ENCODE measurements around the gene ZKSCAN7.
"Not testable (repeated sequence)": the region's sequence is repeated elsewhere in the genome, so short reads cannot be mapped to it uniquely, and the experiment has no call there.

ZKSCAN7 gene

DNA sequence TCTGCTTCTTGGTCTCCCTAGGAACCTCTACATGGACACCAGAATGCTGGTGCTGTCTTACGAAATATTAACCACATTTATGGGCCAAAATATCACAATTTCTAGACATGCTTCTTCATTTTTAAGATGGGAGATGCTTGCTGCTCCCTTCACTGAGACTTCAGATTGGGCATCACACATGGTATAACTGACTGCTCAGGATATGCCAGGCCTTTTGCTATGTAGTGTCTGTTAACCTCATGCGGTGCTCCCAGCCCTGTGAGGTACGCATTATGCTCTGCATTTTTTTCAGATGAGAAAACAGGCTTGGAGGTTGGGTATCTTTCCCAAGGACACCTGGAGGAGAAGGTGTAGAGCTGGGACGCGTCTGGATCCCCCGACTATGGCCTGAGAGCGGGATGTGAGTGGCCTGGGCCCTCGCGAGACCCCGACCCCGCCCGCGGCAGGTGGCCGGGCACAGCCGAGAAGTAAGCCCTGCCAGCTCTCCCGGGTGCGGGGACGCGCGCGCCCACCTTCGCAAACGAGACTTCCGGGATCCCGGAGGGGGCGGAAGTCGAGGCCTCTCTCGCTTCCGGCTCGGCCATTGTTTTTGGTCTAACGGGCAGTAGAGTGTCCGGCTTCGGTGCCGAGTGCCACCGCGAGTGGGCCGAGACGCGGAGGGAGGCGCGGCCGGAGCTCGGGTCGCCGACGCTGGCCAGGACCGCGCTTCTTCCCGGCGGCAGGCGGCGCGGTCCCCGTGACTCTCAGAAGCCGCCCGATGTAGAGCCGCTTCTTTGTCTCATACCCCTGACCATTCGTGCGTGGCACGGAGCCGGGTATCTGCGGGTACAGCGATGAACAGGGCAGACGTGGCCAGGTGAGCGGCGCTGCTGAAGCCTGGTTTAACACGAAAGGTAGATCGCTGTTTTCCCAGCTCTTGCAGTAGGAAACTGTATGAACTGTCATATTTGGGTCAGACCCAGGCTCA, at the start of gene ZKSCAN7:
ZKSCAN7 (plus strand) TSS at position 568 of the 967 bp plus-strand sequence. CDS start 1,855 bp downstream, outside the sequence.
- peak; percentile 40 to 42 for DNase-seq

DNA sequence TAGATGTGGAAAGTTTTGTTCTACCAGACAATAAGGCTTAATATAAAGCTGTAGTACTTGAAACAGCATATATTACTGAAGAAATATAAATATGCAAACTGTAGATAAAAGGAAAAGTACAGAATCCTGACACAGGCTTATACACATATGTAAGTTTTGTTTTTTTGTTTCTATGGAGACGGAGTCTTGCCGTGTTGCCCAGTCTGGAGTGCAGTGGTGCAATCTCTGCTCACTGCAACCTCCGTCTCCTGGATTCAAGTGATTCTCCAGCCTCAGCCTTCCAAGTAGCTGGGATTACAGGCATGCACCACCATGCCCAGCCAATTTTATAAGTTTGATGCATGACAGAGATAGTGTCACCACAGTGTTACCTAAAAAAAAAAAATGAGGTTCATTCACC, 48.4 kb upstream of the ZKSCAN7 start:
- no peak for DNase-seq

DNA sequence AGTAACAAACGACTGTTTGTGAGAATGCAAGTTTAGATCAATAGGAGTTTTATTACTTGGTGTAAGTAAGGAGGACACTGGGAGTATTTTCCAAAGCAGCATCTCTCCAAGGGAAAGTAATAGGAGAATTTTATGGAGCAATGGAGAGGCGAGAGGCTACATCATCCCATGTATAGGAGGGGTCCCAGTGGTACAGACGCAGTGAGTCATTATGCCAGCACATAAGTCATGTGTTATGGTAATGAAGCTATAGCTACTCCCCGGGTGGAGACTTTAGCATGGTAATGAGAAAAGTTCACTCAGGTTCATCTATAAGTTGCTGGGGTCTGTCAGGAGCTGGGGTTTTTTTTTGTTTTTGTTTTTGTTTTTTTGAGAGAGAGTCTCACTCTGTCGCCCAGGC, 48.0 kb upstream of the ZKSCAN7 start:
- DNase-seq = no peak

DNA sequence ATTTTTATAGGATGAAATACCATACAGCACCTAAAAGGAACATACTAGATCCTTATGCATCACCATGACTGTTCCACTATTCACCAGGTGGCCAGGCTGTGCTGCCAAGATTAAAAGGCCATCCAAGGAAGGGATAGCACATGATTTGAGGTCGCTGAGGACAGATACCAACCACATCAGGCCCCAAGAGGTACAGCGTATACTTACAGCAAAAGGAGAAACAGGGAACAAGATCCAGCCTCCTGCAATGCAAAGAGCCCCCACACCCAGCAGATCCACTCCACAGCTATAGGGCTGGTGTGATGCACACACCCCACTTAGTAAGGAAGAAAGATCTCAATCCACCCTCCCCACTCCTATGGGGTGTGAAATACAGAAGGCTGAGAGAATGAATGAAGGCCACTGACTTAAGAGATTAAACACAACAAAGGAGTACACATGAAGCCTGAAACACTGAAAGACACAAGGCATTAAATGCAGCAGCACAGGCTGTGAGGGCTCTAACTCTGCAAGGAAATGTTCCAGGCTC, 45.5 kb upstream of the ZKSCAN7 start:
- no peak for DNase-seq

DNA sequence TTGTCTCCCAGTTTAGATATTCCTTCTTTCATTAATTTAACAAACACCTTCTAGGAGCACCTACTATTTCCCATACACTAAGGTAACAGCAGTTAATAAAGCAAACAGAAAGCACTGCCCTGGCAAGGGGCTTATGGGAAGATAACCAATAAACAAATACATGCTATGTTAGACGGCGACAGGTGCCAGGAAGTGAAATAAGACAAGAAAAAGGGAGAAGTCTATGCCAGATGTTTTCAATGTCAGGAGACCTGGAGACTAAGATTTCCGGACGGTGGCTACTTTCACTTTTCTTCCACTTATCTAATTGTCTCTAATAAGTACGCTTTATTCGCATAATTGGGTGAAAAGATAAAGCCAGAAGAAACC, 45.0 kb upstream of the ZKSCAN7 start:
- no peak for DNase-seq

DNA sequence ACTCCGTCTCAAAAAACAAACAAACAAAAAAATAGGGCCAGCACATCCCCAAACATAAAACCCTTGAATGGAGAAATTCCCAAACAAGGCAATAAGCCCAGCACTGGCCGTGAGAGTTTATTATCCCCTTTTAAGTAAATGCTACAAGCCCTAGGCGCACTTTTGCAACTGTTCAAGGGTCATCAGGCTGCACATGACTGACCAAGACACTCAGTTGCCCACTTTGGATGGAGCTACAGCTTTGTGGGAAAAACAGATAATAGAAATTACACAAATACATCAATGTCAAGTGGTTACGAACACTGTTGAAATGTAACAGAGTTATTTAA, 43.8 kb upstream of the ZKSCAN7 start:
- peak in 1 of 2 donors; percentile 13 for DNase-seq

DNA sequence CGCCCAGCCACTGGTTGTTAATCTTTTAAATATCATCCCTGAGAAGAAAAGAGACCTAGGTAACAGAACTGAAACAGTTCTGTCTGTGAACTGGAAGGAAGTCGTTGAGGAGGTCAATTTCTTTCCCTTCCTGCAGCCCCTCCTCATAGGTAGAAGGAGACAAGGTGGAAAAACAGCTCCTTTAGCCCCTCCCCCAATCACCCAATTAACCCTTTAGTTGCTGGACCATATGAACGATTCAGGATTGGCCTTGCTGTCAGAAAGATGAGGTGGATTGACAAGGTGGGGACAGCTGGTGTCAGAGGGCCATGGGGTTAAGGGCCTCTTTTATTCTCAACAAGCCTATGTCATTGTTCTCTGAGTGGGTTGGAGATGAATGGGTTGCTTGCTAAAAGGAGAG, 41.5 kb upstream of the ZKSCAN7 start:
- DNase-seq = no peak

DNA sequence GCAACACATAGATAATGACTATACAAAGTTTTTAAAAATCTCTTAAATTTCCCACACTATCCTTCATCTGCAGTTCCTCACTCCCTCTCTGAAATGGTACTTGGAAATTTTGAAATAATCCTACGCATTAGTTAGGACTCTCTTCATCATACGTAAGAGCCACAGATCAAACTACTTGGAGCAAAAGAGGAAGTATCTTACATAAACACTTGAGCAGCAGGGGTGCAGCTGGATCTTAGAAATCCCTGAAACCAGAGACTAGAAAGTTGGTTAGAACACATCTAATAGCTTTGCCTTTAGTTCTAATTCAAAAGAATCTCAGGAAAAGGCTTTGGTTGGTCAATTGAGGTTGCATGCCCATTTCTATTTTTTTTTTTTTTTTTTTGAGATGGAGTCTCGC, 38.8 kb upstream of the ZKSCAN7 start:
- peak; percentile 65 to 86 for DNase-seq

DNA sequence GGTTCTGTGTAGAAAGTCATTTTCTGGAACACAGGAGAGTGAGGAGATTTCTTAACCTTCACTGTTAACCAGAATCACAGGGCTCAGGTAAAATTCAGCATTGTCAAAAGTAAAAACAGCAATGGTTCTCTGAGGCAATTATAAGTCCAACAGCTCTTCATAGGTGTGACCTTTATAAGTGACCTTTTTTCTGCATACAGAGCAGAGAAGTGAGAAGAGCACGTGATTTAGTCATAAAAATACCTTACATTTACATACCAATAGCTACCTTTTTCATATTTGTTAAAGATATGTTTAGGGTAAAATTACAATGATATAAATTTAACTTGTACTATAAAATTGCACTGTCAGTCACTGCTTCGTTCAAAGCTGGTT, 36.2 kb upstream of the ZKSCAN7 start:
- no peak for DNase-seq

DNA sequence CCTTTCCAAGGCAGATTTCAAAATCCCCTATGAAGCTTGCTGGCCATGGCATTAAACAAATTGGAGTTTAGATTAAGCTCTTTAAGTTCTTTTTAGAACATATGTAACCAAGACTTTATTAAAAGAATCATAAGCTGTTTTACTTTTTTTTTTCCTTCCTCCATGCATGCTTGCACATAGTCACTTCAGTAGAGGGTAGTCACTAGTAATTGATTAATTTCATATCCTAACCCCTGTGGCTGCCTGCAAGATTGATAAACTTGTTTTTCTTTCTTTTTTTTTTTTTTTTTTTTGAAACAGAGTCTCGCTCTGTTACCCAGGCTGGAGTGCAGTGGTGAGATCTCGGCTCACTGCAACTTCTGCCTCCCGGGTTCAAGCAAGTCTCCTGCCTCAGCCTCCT, 33.3 kb upstream of the ZKSCAN7 start:
- no peak for DNase-seq

DNA sequence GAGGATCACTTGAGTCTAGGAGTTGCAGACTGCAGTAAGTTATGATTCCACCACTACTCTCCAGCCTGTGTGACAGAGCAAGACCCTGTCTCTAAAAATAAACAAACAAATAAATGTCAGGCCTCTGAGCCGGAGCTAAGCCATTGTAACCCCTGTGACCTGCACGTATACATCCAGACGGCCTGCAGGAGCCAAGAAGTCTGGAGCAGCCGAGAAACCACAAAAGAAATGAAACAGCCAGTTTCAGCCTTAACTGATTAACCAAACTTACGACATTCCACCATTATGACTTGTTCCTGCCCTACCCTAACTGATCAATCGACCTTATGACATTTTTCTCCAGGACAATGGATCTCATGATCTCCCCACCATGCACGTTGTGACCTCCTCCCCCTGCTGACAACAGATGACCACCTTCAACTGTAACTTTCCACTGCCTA, 32.5 kb upstream of the ZKSCAN7 start:
- no peak for DNase-seq

DNA sequence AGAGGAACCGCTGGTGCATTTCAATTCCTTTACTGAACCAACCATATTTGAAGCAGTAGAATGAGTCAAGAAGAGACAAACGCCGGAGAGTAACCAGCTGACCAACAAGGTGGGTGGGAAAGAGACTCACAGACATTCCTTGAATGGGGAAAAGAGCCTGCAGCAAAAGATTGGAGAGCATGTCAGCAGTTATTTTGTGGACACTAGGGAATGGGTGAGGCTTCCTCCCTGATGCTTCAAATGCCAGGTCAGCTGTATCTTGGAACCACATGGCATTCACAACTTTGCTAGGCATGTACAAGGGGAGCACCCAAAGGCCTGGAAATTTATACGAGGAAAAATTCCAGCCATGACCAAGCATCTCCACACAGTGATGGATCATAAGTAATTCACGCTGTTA, 29.9 kb upstream of the ZKSCAN7 start:
- DNase-seq = no peak

DNA sequence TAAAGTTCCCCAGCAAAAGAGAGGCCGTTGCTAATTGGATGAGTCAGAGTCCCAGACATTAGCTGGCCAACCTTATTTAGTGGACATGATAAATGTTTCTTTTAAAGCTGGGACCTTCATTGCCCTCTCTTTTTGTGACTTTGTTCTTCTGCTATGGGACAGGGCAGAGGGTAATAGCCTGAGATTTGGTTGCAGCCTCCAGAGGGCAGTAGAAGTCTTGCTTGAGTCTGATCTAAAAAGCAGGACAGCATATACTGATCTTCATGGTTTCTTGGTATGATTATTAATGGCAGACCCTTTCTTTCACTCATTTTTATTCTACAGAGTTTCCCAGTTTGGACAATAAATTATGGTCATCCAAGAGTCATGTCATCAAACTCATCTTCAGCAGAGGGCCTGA, 25.1 kb upstream of the ZKSCAN7 start:
- DNase-seq = peak; percentile 6 to 28

DNA sequence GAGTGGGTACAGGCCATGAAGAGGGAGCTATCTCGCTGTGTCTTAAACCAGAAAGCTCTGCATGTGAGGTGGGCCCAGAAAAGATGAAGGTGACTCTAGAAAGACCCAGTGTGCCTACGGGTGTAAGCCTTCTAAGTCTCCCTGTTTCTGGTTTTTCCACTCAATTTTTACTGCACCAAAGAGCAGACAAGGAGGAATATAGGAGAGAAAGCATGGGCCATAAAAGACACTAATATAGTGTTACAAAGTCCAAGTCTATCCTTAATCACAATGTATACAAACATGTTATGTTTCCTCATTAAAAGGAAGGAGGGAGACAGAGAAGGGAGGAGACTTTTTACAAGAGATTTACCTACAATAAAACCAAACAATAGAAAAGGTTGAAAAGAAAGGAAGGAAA, 24.1 kb upstream of the ZKSCAN7 start:
- no peak for DNase-seq

DNA sequence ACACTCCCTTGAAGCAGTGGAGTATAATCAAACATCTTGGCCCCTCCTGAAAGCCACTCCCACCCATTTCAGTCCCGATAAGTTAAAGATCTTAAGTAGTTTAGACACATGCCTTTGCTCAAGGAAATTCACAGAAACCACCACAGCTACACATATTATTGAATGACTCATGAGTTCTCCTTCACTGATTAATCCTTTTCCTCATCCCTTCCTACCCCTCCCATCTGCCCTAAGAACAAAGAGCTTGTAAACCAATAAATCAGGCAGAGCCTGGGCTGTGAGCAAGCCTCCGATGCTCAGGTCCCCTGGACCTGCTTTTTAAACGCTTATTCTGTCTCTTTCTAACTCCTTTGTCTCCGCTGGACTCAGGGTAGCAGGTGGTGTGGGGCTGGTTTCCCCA, 20.3 kb upstream of the ZKSCAN7 start:
- DNase-seq = not testable (repeated sequence)

DNA sequence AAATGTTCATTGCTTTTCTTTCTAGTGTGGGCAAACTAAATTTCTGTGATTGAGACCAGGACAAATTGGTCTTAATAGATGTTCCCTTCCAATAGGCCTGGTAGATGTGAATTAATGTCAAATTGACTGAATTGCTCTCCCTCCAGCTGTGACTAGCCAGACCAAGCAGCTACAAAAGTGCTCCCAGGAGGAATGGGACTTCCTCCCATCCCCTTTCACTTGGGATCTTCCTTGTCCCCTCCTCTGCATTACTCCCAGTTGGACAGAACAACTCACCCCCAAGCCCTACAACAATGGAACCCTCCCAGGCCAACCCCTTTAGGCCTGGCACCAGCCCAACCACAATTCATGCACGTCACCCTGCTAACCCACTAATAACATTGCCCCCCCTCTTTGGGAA, 19.6 kb upstream of the ZKSCAN7 start:
- DNase-seq = no peak

DNA sequence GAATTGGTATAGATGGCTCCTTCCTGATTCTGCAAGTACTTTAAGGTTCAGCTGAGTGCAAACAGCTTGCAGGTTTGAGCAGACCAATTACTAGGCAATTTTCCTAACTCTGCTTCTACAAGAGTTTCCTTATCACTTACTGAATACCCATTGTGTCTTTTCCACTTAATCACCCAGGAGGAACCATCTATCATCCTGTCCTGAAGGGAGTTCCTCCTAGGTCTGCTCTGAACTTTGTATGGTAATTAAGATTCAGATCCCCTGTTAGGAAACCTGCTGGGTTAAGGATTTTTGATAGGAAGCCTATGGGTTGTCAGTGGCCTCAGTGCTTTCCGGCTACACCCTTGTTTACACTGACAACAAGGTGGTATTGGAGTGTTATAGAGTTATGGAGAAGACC, 10.2 kb upstream of the ZKSCAN7 start:
- not testable (repeated sequence) for DNase-seq

DNA sequence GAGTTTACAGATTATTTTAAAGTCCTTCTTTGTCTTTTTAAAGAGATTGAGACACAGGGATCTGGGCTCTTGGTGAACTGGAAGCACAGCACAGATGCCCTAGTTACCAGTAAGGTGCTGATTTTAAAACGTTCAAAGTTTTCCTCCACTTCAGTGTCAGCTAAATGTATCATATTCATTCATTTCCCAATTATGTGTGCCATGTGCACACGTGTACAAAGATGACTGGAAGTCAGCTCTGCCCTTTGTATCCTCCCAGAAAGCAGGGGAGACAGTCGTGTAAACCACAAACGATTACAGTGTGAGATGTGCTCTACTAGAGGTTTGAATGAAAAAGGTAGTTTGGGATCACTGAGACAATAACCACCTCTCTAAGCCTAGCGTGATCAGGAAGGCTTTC, 730 bp downstream of the ZKSCAN7 start:
- DNase-seq = no peak

DNA sequence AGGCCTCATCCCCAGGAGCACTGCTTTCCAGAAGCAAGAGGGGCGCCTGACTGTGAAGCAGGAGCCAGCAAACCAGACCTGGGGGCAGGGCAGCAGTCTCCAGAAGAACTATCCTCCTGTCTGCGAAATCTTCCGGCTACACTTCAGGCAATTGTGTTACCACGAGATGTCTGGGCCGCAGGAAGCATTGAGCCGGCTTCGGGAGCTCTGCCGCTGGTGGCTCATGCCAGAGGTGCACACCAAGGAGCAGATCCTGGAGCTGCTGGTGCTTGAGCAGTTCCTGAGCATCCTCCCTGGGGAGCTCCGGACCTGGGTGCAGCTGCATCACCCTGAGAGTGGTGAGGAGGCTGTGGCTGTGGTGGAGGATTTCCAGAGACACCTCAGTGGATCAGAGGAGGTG, 2.1 kb downstream of the ZKSCAN7 start:
- DNase-seq = no peak

DNA sequence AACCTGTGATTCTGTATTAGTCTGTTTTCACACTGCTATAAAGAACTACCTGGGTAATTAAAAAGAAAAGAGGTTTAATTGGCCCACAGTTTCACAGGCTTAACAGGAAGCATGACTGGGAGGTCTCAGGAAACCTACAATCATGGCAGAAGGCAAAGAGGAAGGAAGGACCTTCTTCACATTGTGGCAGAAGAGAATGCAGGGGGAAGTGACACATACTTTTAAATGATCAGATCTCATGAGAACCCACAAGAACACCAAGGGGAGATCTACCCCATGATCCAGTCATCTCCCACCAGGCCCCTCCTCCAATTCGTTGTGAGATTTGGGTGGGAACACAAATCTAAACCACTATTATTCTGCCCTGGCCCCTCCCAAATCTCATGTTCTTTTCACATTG, 6.1 kb downstream of the ZKSCAN7 start:
- no peak for DNase-seq

DNA sequence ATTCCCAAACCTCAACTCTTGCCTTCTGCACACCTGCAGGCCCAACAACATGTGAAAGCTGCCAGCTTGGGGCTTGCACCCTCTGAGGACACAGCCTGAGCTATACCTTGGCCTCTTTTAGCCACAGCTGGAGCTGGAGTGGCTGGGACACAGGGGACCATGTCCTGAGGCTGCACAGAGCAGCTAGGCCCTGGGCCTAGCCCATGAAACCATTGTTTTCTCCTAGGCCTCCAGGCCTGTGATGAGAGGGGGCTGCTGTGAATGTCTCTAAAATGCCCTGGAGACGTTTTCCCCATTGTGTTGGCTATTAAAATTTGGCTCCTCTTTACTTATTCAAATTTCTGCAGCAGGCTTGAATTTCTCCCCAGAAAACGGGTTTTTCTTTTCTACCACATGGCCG, 7.2 kb downstream of the ZKSCAN7 start:
- DNase-seq = no peak

DNA sequence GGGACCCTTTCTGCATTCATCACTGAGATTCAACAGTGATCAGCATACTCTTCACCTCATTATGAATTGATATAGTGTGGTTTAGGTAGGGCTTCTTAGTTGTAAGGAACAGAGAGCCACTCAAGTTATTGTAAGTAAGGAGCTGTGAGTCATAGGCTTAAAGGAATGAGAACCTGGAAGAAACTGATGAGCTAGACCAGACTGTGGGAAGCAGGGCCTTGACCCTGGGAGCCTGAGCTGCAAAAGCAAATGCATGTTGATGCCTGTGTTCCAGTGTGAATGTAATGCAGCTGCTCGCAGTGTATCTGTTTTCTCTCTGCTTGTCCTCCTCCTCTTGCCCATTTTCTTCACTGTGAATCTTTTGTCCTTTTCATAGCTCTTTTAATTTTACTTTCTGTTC, 13.6 kb downstream of the ZKSCAN7 start:
- no peak for DNase-seq

DNA sequence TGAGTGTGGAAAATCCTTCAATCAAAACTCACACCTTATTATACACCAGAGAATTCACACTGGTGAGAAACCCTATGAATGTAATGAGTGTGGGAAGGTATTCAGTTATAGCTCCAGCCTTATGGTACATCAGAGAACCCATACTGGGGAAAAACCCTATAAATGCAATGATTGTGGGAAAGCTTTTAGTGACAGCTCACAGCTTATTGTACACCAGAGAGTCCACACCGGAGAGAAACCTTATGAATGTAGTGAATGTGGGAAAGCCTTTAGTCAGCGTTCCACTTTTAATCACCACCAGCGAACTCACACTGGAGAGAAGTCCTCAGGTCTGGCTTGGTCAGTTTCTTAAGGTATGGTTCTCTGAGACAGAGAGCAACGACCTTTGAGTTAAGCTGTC, 16.0 kb downstream of the ZKSCAN7 start:
- DNase-seq = no peak

DNA sequence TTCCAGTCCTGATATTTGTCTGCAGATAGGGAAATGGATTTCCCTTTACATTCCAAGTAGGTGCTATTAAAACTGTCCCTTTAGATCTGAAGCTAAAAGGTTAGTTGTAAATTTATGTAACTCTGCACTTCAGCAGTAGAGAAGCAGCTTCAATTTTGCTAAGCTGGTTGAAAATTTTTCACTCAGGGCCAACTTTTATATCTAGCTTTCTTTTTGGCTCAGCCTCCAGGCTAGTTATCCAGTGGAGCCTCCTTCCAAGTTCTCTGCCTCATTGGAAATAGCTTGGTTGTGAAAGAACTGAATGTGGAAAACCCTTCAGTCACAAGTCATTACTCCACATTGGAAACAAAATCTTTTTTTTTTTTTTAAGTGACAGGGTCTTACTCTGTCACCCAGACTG, 21.6 kb downstream of the ZKSCAN7 start:
- no peak for DNase-seq

Data from inflammatory macrophage treated with lipopolysaccharide for 1 hour (primary cell).